ENCODE measurements around the gene RBM20.

Gene RBM20

GRCh38 chr10:110820321-110820814 is 176.2 kb downstream of the RBM20 start:
- Histone ChIP-seq H3K4me1 (peaks cover 60% of the 10 kb centered on the region), H3K9ac (no peak overlapping the region), H3K27me3 (ENCODE audit: control insufficient read depth, insufficient read depth, low read length) (no peaks in the 10 kb centered on the region), H3K4me3 (ENCODE audit: low read depth, low read length) (peak overlapping the region; percentile 8), H3K27ac (peak overlapping the region; percentile 96), H3K79me2 (peaks cover 5% of the 10 kb centered on the region), H3K36me3 (ENCODE audit: control insufficient read depth, insufficient read depth, low read length) (no peaks in the 10 kb centered on the region), H3K9me3 (ENCODE audit: control insufficient read depth, low read length) (no peaks in the 10 kb centered on the region), H2AFZ (peak overlapping the region; percentile 75), H3K4me2 (ENCODE audit: low read length) (peak overlapping the region; percentile 72)
- no peak for TF ChIP-seq CTCF (IDR thresholded peaks at IDR 0.05)

- Histone ChIP-seq H2AFZ (peak overlapping the region; percentile 66), H3K4me3 (ENCODE audit: low read depth, low read length) (peak overlapping the region; percentile 53), H3K79me2 (peaks cover 4% of the 10 kb centered on the region), H3K4me1 (peaks cover 70% of the 10 kb centered on the region), H3K9me3 (ENCODE audit: control insufficient read depth, low read length) (no peaks in the 10 kb centered on the region), H3K36me3 (ENCODE audit: control insufficient read depth, insufficient read depth, low read length) (no peaks in the 10 kb centered on the region), H3K9ac (peak overlapping the region; percentile 22), H3K4me2 (ENCODE audit: low read length) (peak overlapping the region; percentile 72), H3K27ac (peak overlapping the region; percentile 96), H3K27me3 (ENCODE audit: control insufficient read depth, insufficient read depth, low read length) (no peaks in the 10 kb centered on the region)
- no peak for TF ChIP-seq CTCF (IDR thresholded peaks at IDR 0.05)
Measured at GRCh38 chr10:110821508-110821907, 177.4 kb downstream of the RBM20 start.

- peaks cover 73% of the 10 kb centered on the region for H3K4me1 ChIP-seq
- H3K36me3 ChIP-seq (ENCODE audit: control insufficient read depth, insufficient read depth, low read length) = no peaks in the 10 kb centered on the region
- H3K79me2 ChIP-seq = no peaks in the 10 kb centered on the region
- H3K27ac ChIP-seq = peak overlapping the region; percentile 96
- no peaks in the 10 kb centered on the region for H3K9me3 ChIP-seq (ENCODE audit: control insufficient read depth, low read length)
- peak overlapping the region; percentile 72 for H3K4me2 ChIP-seq (ENCODE audit: low read length)
- no peak for TF ChIP-seq CTCF (IDR thresholded peaks at IDR 0.05)
- peak overlapping the region; percentile 22 for H3K9ac ChIP-seq
- H3K27me3 ChIP-seq (ENCODE audit: control insufficient read depth, insufficient read depth, low read length) = no peaks in the 10 kb centered on the region
- peak overlapping the region; percentile 66 for H2AFZ ChIP-seq
- H3K4me3 ChIP-seq (ENCODE audit: low read depth, low read length) = peak overlapping the region; percentile 53
Measured at GRCh38 chr10:110822035-110822711, 178.0 kb downstream of the RBM20 start.

GRCh38 chr10:110822712-110823311 is 178.7 kb downstream of the RBM20 start:
- Histone ChIP-seq H2AFZ (peak overlapping the region; percentile 66), H3K4me3 (ENCODE audit: low read depth, low read length) (peak overlapping the region; percentile 49), H3K79me2 (no peaks in the 10 kb centered on the region), H3K36me3 (ENCODE audit: control insufficient read depth, insufficient read depth, low read length) (no peaks in the 10 kb centered on the region), H3K9me3 (ENCODE audit: control insufficient read depth, low read length) (no peaks in the 10 kb centered on the region), H3K4me2 (ENCODE audit: low read length) (peak overlapping the region; percentile 72), H3K4me1 (peaks cover 76% of the 10 kb centered on the region), H3K27ac (peak overlapping the region; percentile 96), H3K27me3 (ENCODE audit: control insufficient read depth, insufficient read depth, low read length) (no peaks in the 10 kb centered on the region), H3K9ac (no peak overlapping the region)
- TF ChIP-seq CTCF (IDR thresholded peaks at IDR 0.05) = no peak

Data from parathyroid adenoma (tissue), 2 donors.